Fibroblast of lung (primary cell): Measurements from ENCODE around the gene S100A2.

Experiments used
- CTCF ChIP-seq, 2 donors: IDR thresholded peaks in 1 of 2; conservative IDR thresholded peaks in 1 of 2; 1 replicate in 1 of 2; 2 replicates in 1 of 2; pipeline ENCODE4 v1.5.1; 2011 to 2012; ENCODE audit warnings: low read length in 2 of 2, control low read depth in 1 of 2, inconsistent platforms in 1 of 2, low read depth in 1 of 2, mild to moderate bottlenecking in 1 of 2
- EZH2 ChIP-seq: IDR thresholded peaks from 2 replicates; pipeline ENCODE4 v1.5.1; 2012; ENCODE audit warnings: low read length, control low read depth, mild to moderate bottlenecking; ENCODE audit errors: missing control alignments

DNA sequence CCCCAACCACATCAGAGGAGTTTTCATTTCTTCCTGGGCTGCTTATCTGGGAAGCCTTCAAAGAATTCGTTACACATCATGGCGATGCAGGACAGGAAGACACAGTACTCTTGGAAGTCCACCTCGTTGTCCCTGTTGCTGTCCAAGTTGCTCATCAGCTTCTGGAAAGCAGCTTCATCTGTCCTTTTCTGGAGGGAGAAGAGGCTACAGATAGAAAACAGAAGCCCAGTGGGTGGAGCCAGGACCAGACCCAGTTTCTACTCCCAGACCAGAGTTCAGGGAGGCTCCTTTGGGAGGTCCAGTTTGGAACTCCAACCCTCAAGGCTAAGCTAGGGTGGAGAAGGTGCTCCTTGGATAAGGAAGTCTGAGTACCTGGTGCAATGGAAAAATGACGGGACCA, 21.9 kb downstream of the S100A2 start:
- TF ChIP-seq CTCF (conservative IDR thresholded peaks at IDR 0.05 in 1 of 2, IDR thresholded peaks at IDR 0.05 in 1 of 2; ENCODE audit: low read depth in 1 of 2, low read length in 2 of 2): no peak
- no peak for TF ChIP-seq EZH2
